GM23248 (cell line): ENCODE results near the gene SCO2.

ENCODE experiments used
- EZH2 ChIP-seq: fragments of 200-600 bp; sonication (generic); IDR thresholded peaks from 2 replicates; pipeline ENCODE4 v1.6.1; 2018; ENCODE audit warnings: antibody characterized with exemption, mild to moderate bottlenecking; ENCODE audit not compliant: insufficient read depth, poor library complexity, severe bottlenecking
- EZH2phosphoT487 ChIP-seq: fragments of 200-600 bp; sonication (generic); IDR thresholded peaks from 2 replicates; pipeline ENCODE4 v1.6.1; 2018; ENCODE audit warnings: antibody characterized with exemption, moderate library complexity, mild to moderate bottlenecking, low read depth; ENCODE audit not compliant: insufficient read depth

DNA sequence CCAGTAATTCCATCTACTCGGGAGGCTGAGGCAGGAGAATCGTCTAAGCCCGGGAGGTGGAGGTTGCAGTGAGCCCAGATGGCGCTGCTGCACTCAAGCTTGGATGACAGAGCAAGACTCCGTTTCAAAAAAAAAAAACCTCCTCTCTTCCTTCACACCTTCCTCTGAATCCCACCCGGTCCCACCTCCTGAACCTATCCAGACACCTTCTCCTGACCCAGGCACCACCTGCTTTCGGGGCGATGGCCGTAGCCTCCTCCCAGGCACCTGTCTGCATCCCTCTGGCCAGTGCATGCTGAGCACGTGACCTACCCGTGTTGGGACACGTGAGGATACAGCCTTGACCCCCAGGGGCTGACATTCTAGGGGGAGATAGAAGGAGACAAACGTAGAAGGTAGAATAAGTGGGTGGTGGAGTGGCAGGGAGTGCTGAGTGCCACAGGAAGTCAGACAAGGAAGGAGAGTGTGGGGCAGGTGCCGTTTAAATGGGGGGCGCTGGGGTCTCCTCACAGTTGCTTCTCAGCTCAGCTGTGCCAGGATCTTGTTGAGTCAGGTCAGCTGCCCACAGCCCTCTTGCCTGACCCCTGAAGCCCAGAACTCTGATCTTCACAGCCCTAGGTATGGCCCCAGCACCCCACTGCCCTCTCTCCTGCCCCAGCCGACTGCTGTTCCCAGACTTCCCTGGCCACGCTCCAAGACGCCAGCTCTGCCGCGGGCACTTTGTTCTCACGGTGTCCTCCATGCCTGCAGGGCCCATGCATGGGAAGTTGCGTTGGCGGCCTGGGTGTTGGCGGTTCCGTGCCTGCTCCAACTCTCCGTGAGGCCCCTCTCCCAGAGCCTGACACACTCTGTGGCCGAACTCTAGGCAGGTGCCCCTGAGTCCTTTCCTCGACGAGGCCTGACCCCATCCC is 39.9 kb downstream of the SCO2 start:
- TF ChIP-seq EZH2, result no peak
- no peak for TF ChIP-seq EZH2phosphoT487
